Measurements from ENCODE around the gene MAN2A1.

MAN2A1 gene

DNA sequence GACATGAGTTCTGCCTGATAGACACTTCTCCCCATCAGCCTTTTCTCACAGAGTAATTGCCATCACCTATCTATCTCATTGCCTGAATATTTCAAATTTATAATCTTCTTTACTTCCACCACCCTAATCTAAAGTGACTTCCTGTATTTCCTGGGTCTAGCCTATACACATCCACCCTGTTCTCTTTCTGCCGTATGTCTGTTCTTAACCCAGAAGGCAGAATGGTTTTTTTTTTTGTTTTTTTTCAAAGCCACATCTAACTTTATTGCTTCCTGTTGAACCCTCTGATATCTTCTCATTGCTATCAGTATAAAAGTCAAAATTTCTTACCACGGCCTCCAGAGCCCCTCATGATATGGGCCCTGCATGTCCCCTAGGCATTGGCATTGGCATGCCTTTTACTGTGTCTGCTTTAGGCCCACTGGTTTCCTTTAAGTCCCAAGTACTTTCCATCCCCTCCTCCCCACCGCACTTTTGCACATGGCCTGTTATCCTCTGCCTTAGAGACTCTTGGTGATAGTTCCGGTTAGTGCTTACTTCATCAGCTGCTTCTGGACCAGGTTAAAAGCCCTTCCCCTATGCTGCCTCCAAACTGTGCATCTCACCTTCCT is 159.9 kb downstream of the MAN2A1 start:
- Histone ChIP-seq H3K4me3 (ENCODE audit: insufficient read depth, low read depth, low read length, poor library complexity, severe bottlenecking) (no peak overlapping the region), H3K36me3 (ENCODE audit: control insufficient read depth, insufficient read depth, low read length) (peaks cover 16% of the 10 kb centered on the region), H3K9me3 (ENCODE audit: control insufficient read depth, low read length) (no peaks in the 10 kb centered on the region), H3K4me1 (ENCODE audit: control insufficient read depth, insufficient read depth, low read length, poor library complexity, severe bottlenecking) (peaks cover 5% of the 10 kb centered on the region), H3K27ac (ENCODE audit: insufficient read depth, low read length, poor library complexity, severe bottlenecking) (peak overlapping the region; percentile 7), H3K27me3 (replicated peaks; ENCODE audit: control insufficient read depth, insufficient read depth, low read length, poor library complexity, severe bottlenecking) (no peaks in the 10 kb centered on the region)
- no peak for DNase-seq

- Histone ChIP-seq H3K4me3 (ENCODE audit: insufficient read depth, low read depth, low read length, poor library complexity, severe bottlenecking) (no peak overlapping the region), H3K27ac (ENCODE audit: insufficient read depth, low read length, poor library complexity, severe bottlenecking) (no peak overlapping the region), H3K4me1 (ENCODE audit: control insufficient read depth, insufficient read depth, low read length, poor library complexity, severe bottlenecking) (peaks cover 20% of the 10 kb centered on the region), H3K36me3 (ENCODE audit: control insufficient read depth, insufficient read depth, low read length) (peaks cover 2% of the 10 kb centered on the region), H3K27me3 (replicated peaks; ENCODE audit: control insufficient read depth, insufficient read depth, low read length, poor library complexity, severe bottlenecking) (no peaks in the 10 kb centered on the region), H3K9me3 (ENCODE audit: control insufficient read depth, low read length) (no peaks in the 10 kb centered on the region)
- DNase-seq, result no peak
These were observed 162.8 kb downstream of the MAN2A1 start for GRCh38 chr5:109852371-109853155.

GRCh38 chr5:109853377-109853776 is 163.7 kb downstream of the MAN2A1 start:
- no peaks in the 10 kb centered on the region for H3K9me3 ChIP-seq (ENCODE audit: control insufficient read depth, low read length)
- H3K4me1 ChIP-seq (ENCODE audit: control insufficient read depth, insufficient read depth, low read length, poor library complexity, severe bottlenecking), result peaks cover 26% of the 10 kb centered on the region
- no peak overlapping the region for H3K4me3 ChIP-seq (ENCODE audit: insufficient read depth, low read depth, low read length, poor library complexity, severe bottlenecking)
- H3K27ac ChIP-seq (ENCODE audit: insufficient read depth, low read length, poor library complexity, severe bottlenecking), result no peak overlapping the region
- DNase-seq, result no peak
- no peaks in the 10 kb centered on the region for H3K27me3 ChIP-seq (replicated peaks; ENCODE audit: control insufficient read depth, insufficient read depth, low read length, poor library complexity, severe bottlenecking)
- H3K36me3 ChIP-seq (ENCODE audit: control insufficient read depth, insufficient read depth, low read length), result no peaks in the 10 kb centered on the region

DNA sequence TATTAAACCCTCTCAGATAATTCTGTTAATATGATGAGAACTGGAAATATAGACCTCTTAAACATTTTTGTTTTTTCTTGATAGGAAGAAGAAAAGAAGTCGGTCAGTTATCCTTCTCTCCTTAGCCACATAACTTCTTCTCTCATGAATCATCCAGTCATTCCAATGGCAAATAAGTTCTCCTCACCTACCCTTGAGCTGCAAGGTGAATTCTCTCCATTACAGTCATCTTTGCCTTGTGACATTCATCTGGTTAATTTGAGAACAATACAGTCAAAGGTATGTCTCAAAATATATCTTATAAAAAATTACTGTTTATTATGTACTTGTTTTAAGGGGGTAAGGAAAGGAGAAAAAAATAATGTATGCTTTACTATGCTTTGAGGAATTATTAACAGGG is 165.3 kb downstream of the MAN2A1 start:
- Histone ChIP-seq H3K4me1 (ENCODE audit: control insufficient read depth, insufficient read depth, low read length, poor library complexity, severe bottlenecking) (peaks cover 29% of the 10 kb centered on the region), H3K27ac (ENCODE audit: insufficient read depth, low read length, poor library complexity, severe bottlenecking) (no peak overlapping the region), H3K9me3 (ENCODE audit: control insufficient read depth, low read length) (no peaks in the 10 kb centered on the region), H3K4me3 (ENCODE audit: insufficient read depth, low read depth, low read length, poor library complexity, severe bottlenecking) (no peak overlapping the region), H3K27me3 (replicated peaks; ENCODE audit: control insufficient read depth, insufficient read depth, low read length, poor library complexity, severe bottlenecking) (no peaks in the 10 kb centered on the region), H3K36me3 (ENCODE audit: control insufficient read depth, insufficient read depth, low read length) (no peaks in the 10 kb centered on the region)
- DNase-seq, result no peak

GRCh38 chr5:109857405-109858031 is 167.8 kb downstream of the MAN2A1 start:
- DNase-seq, result no peak
- no peaks in the 10 kb centered on the region for H3K27me3 ChIP-seq (replicated peaks; ENCODE audit: control insufficient read depth, insufficient read depth, low read length, poor library complexity, severe bottlenecking)
- H3K27ac ChIP-seq (ENCODE audit: insufficient read depth, low read length, poor library complexity, severe bottlenecking), result peak overlapping the region; percentile 32
- no peaks in the 10 kb centered on the region for H3K9me3 ChIP-seq (ENCODE audit: control insufficient read depth, low read length)
- H3K4me1 ChIP-seq (ENCODE audit: control insufficient read depth, insufficient read depth, low read length, poor library complexity, severe bottlenecking), result peaks cover 24% of the 10 kb centered on the region
- peak overlapping the region; percentile 3 for H3K4me3 ChIP-seq (ENCODE audit: insufficient read depth, low read depth, low read length, poor library complexity, severe bottlenecking)
- peaks cover 4% of the 10 kb centered on the region for H3K36me3 ChIP-seq (ENCODE audit: control insufficient read depth, insufficient read depth, low read length)

- H3K9me3 ChIP-seq (ENCODE audit: control insufficient read depth, low read length), result no peaks in the 10 kb centered on the region
- no peak for DNase-seq
- no peaks in the 10 kb centered on the region for H3K27me3 ChIP-seq (replicated peaks; ENCODE audit: control insufficient read depth, insufficient read depth, low read length, poor library complexity, severe bottlenecking)
- peaks cover 24% of the 10 kb centered on the region for H3K4me1 ChIP-seq (ENCODE audit: control insufficient read depth, insufficient read depth, low read length, poor library complexity, severe bottlenecking)
- H3K27ac ChIP-seq (ENCODE audit: insufficient read depth, low read length, poor library complexity, severe bottlenecking), result no peak overlapping the region
- peaks cover 4% of the 10 kb centered on the region for H3K36me3 ChIP-seq (ENCODE audit: control insufficient read depth, insufficient read depth, low read length)
- H3K4me3 ChIP-seq (ENCODE audit: insufficient read depth, low read depth, low read length, poor library complexity, severe bottlenecking), result no peak overlapping the region
These were observed 169.8 kb downstream of the MAN2A1 start for GRCh38 chr5:109859537-109859936.

DNA sequence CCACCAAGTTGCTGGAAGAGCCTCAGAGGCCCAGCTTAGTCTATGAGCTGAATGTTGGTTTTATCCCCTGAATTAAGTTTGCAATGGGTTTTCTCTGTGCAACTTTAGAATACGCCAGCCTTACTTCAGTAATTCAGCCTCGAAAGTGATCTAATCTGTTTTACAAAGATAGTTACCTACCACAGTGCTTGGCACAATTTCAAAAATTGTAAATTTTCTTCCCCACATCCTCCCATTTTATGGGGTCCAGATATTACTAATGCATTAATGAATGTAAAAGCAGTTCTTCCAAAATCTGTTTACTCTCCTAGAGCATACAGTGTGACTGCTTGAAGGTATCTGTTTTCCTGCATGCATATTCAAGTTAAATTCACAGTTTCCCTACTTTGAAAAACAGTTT is 172.6 kb downstream of the MAN2A1 start:
- Histone ChIP-seq H3K36me3 (ENCODE audit: control insufficient read depth, insufficient read depth, low read length) (peaks cover 25% of the 10 kb centered on the region), H3K4me3 (ENCODE audit: insufficient read depth, low read depth, low read length, poor library complexity, severe bottlenecking) (no peak overlapping the region), H3K9me3 (ENCODE audit: control insufficient read depth, low read length) (no peaks in the 10 kb centered on the region), H3K4me1 (ENCODE audit: control insufficient read depth, insufficient read depth, low read length, poor library complexity, severe bottlenecking) (peaks cover 11% of the 10 kb centered on the region), H3K27me3 (replicated peaks; ENCODE audit: control insufficient read depth, insufficient read depth, low read length, poor library complexity, severe bottlenecking) (no peaks in the 10 kb centered on the region), H3K27ac (ENCODE audit: insufficient read depth, low read length, poor library complexity, severe bottlenecking) (no peak overlapping the region)
- DNase-seq, result no peak

DNA sequence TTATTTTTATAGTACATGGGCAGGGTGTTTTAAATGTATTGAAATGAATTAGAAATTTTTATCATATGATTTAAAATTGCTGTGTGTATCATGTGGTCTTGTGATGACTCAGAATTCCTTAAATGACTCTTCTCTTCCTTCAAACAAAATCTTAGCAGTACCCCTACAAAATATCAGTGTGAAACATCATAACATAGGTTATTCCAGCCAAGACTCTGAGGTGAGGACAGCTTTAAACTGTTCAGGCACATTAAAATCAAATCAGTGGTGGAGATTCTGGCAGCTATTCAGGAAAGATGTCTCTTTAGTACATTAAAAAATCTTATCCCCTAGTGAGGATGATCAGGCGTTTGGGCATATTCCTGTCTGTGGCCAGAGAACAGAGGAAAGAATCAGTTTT is 174.0 kb downstream of the MAN2A1 start:
- Histone ChIP-seq H3K36me3 (ENCODE audit: control insufficient read depth, insufficient read depth, low read length) (peaks cover 25% of the 10 kb centered on the region), H3K27me3 (replicated peaks; ENCODE audit: control insufficient read depth, insufficient read depth, low read length, poor library complexity, severe bottlenecking) (no peaks in the 10 kb centered on the region), H3K9me3 (ENCODE audit: control insufficient read depth, low read length) (no peaks in the 10 kb centered on the region), H3K27ac (ENCODE audit: insufficient read depth, low read length, poor library complexity, severe bottlenecking) (no peak overlapping the region), H3K4me1 (ENCODE audit: control insufficient read depth, insufficient read depth, low read length, poor library complexity, severe bottlenecking) (no peaks in the 10 kb centered on the region), H3K4me3 (ENCODE audit: insufficient read depth, low read depth, low read length, poor library complexity, severe bottlenecking) (no peak overlapping the region)
- no peak for DNase-seq

DNA sequence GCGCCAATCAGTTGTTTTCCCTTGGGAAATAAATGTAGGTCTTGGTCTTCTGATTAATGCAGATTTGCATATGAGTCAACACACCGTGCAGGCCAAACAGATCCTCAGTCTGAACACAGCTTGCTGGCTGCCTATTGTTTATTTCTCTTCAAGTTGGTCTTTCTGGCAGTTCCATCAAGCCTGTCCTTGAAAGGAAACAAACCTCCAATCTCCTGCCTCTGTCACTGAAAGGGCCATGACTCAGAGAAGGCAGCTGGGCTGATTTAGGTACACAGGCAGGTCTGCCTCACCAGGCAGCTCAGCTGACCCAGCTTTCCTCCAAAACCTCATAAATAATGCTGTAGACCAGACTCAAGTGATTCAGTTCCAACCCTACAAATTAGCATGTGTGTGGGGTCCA is 175.9 kb downstream of the MAN2A1 start:
- Histone ChIP-seq H3K36me3 (ENCODE audit: control insufficient read depth, insufficient read depth, low read length) (peaks cover 25% of the 10 kb centered on the region), H3K27me3 (replicated peaks; ENCODE audit: control insufficient read depth, insufficient read depth, low read length, poor library complexity, severe bottlenecking) (no peaks in the 10 kb centered on the region), H3K27ac (ENCODE audit: insufficient read depth, low read length, poor library complexity, severe bottlenecking) (no peak overlapping the region), H3K4me1 (ENCODE audit: control insufficient read depth, insufficient read depth, low read length, poor library complexity, severe bottlenecking) (no peaks in the 10 kb centered on the region), H3K9me3 (ENCODE audit: control insufficient read depth, low read length) (no peaks in the 10 kb centered on the region), H3K4me3 (ENCODE audit: insufficient read depth, low read depth, low read length, poor library complexity, severe bottlenecking) (no peak overlapping the region)
- DNase-seq, result no peak

DNA sequence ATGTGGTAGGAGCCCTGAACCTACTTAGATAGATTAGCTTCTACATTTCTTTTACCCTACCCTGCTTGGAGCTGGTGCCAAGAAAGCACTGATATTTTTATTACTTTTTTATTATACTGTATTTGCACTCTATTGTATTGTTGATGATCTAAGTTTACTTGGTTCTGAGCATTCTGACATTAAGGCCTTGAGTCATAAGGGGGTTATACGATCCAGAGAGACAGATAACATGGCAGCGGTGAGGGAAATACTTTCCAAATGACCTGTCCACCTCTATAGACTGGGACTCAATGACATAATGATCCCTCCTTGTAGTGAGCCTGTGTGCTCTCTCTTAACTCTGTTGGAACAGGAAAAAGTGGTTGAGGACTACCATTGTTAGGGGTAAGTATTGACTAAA is 176.3 kb downstream of the MAN2A1 start:
- Histone ChIP-seq H3K4me3 (ENCODE audit: insufficient read depth, low read depth, low read length, poor library complexity, severe bottlenecking) (no peak overlapping the region), H3K36me3 (ENCODE audit: control insufficient read depth, insufficient read depth, low read length) (peaks cover 25% of the 10 kb centered on the region), H3K27me3 (replicated peaks; ENCODE audit: control insufficient read depth, insufficient read depth, low read length, poor library complexity, severe bottlenecking) (no peaks in the 10 kb centered on the region), H3K9me3 (ENCODE audit: control insufficient read depth, low read length) (no peaks in the 10 kb centered on the region), H3K27ac (ENCODE audit: insufficient read depth, low read length, poor library complexity, severe bottlenecking) (no peak overlapping the region), H3K4me1 (ENCODE audit: control insufficient read depth, insufficient read depth, low read length, poor library complexity, severe bottlenecking) (no peaks in the 10 kb centered on the region)
- DNase-seq, result no peak

Data from effector memory CD4-positive, alpha-beta T cell (primary cell).